Smooth muscle cell (in vitro differentiated cells): Measurements from ENCODE around the gene MED27. TPM values are rescaled to one million over a fixed set of nuclear protein-coding genes. Genes with fewer than 3 reads are reported as not detected.

ENCODE experiments used
- DNase-seq: peaks from one replicate; lab custom pipeline; 2025; ENCODE audit not compliant: unreplicated experiment; lab: John Stamatoyannopoulos, UW
- H2AFZ ChIP-seq: fragments of 200-600 bp; sonication (generic); 2 replicates; pipeline ENCODE4 v1.6.0; 2016; ENCODE audit warnings: antibody characterized with exemption, low read depth, mild to moderate bottlenecking
- H3F3A ChIP-seq: fragments of 200-600 bp; sonication (generic); 2 replicates; pipeline ENCODE4 v1.6.0; 2017; ENCODE audit warnings: antibody characterized with exemption, low read depth
- H3K27ac ChIP-seq: fragments of 200-600 bp; sonication (generic); 2 replicates; pipeline ENCODE4 v1.5.1; 2016; ENCODE audit warnings: low read depth, mild to moderate bottlenecking
- H3K27me3 ChIP-seq: fragments of 200-600 bp; sonication (generic); 2 replicates; pipeline ENCODE4 v1.6.1; 2016; ENCODE audit warnings: low read depth, mild to moderate bottlenecking
- H3K36me3 ChIP-seq: fragments of 200-600 bp; sonication (generic); 2 replicates; pipeline ENCODE4 v1.5.1; 2016; ENCODE audit warnings: low read depth
- H3K4me1 ChIP-seq: fragments of 200-600 bp; sonication (generic); 2 replicates; pipeline ENCODE4 v1.5.1; 2016; ENCODE audit warnings: low read depth
- H3K4me2 ChIP-seq: fragments of 200-600 bp; sonication (generic); 2 replicates; pipeline ENCODE4 v1.6.0; 2016; ENCODE audit warnings: mild to moderate bottlenecking
- H3K4me3 ChIP-seq: fragments of 200-600 bp; sonication (generic); 2 replicates; pipeline ENCODE4 v1.5.1; 2016; ENCODE audit warnings: mild to moderate bottlenecking
- H3K79me2 ChIP-seq: fragments of 200-600 bp; sonication (generic); 2 replicates; pipeline ENCODE4 v1.6.0; 2016; ENCODE audit warnings: low read depth, mild to moderate bottlenecking
- H3K9ac ChIP-seq: fragments of 200-600 bp; sonication (generic); 2 replicates; pipeline ENCODE4 v1.6.0; 2016; ENCODE audit warnings: low read depth
- H3K9me3 ChIP-seq: fragments of 200-600 bp; sonication (generic); replicated peaks from 2 replicates; pipeline ENCODE4 v1.5.1; 2016; ENCODE audit warnings: low read depth
- H4K20me1 ChIP-seq: fragments of 200-600 bp; sonication (generic); 2 replicates; pipeline ENCODE4 v1.6.0; 2016; ENCODE audit warnings: low read depth
- CTCF ChIP-seq: fragments of 200-600 bp; sonication (generic); IDR thresholded peaks from 2 replicates; pipeline ENCODE4 v1.5.1; 2017; ENCODE audit warnings: borderline replicate concordance, mild to moderate bottlenecking, antibody characterized with exemption; ENCODE audit not compliant: insufficient read depth, poor library complexity, severe bottlenecking
- WGBS: methylation state at CpG from one replicate; pipeline ENCODE4 v1.1.7; 2016; ENCODE audit warnings: low lambda C conversion rate; 5-methylcytosine and 5-hydroxymethylcytosine counted together
- polyA plus RNA-seq: library from polyadenylated mRNA; unstranded; fragments of >200 nt; fragmentation: Nextera tagmentation; extraction: Ambion mirVana; gene quantifications from 2 replicates; pipeline ENCODE4 v1.2.1, GENCODE V29; 2016
- total RNA-seq: library from RNA; depleted of rRNA; stranded (reverse); fragments of >200 nt; gene quantifications from 2 replicates; pipeline ENCODE4 v1.2.3, GENCODE V29; 2014

MED27 gene
- total and polyA plus RNA-seq, 2 experiments from 2014 or later = 24.0 to 50.0 TPM

DNA sequence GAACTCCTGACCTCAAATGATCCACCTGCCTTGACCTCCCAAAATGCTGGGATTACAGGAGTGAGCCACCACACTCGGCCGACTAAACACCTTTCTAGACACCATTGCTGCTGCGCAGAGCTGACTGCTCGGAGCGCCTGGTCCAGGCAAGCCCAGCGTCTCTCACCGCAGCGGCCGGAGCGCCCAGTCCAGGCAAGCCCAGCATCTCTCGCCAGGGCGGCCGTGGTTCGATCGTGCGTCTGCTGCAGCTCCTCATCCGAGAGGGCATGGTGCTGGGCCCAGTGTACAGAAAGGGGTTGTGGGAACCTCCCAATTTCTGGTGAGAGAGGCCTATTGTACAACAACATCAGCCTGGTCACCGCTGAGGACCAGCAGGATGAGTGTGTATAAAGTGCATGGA is 230.3 kb downstream of the MED27 start:
- Histone ChIP-seq H3K27ac (no peak overlapping the region), H4K20me1 (no peaks in the 10 kb centered on the region), H3F3A (no peaks in the 10 kb centered on the region), H3K27me3 (peaks cover 7% of the 10 kb centered on the region), H3K4me3 (no peak overlapping the region), H3K36me3 (no peaks in the 10 kb centered on the region), H3K9me3 (no peaks in the 10 kb centered on the region), H3K4me2 (no peak overlapping the region), H3K79me2 (no peaks in the 10 kb centered on the region), H3K9ac (no peak overlapping the region), H2AFZ (no peak overlapping the region), H3K4me1 (no peaks in the 10 kb centered on the region)
- no peak for DNase-seq
- no peak for TF ChIP-seq CTCF
- 95% methylated on average over 18 of the region's 18 CpGs for WGBS

- no peaks in the 10 kb centered on the region for H3K9me3 ChIP-seq
- no peaks in the 10 kb centered on the region for H3F3A ChIP-seq
- no peak overlapping the region for H3K4me3 ChIP-seq
- no peak for DNase-seq
- H2AFZ ChIP-seq = no peak overlapping the region
- no peak overlapping the region for H3K4me2 ChIP-seq
- H4K20me1 ChIP-seq = no peaks in the 10 kb centered on the region
- no peaks in the 10 kb centered on the region for H3K79me2 ChIP-seq
- H3K27me3 ChIP-seq = peaks cover 7% of the 10 kb centered on the region
- 89% methylated on average over 35 of the region's 35 CpGs for WGBS
- no peak overlapping the region for H3K9ac ChIP-seq
- no peak for TF ChIP-seq CTCF
- H3K27ac ChIP-seq = no peak overlapping the region
- no peaks in the 10 kb centered on the region for H3K4me1 ChIP-seq
- no peaks in the 10 kb centered on the region for H3K36me3 ChIP-seq
Observed at GRCh38 chr9:131848570-131849160, 231.0 kb downstream of the MED27 start.

- TF ChIP-seq CTCF = no peak
Observed at GRCh38 chr9:131847665-131848354, 231.9 kb downstream of the MED27 start.

More at GRCh38 chr9:131847665-131848354, 231.9 kb downstream of the MED27 start:
- H3K36me3 ChIP-seq = no peaks in the 10 kb centered on the region
- H3K27me3 ChIP-seq = peaks cover 7% of the 10 kb centered on the region
- no peak overlapping the region for H2AFZ ChIP-seq
- no peak overlapping the region for H3K9ac ChIP-seq
- H3F3A ChIP-seq = no peaks in the 10 kb centered on the region
- H3K9me3 ChIP-seq = no peaks in the 10 kb centered on the region
- DNase-seq = no peak
- 96% methylated on average over 18 of the region's 18 CpGs for WGBS
- no peak overlapping the region for H3K4me2 ChIP-seq
- H4K20me1 ChIP-seq = no peaks in the 10 kb centered on the region
- H3K4me3 ChIP-seq = no peak overlapping the region
- no peaks in the 10 kb centered on the region for H3K79me2 ChIP-seq
- H3K27ac ChIP-seq = no peak overlapping the region
- no peaks in the 10 kb centered on the region for H3K4me1 ChIP-seq
